Bronchus fibroblast of lung (primary cell): ENCODE data around the gene OR1E2. TPM values are rescaled to one million over a fixed set of nuclear protein-coding genes. Genes with fewer than 3 reads are reported as not detected.

Experiments used
- total RNA-seq: library from RNA; depleted of rRNA; stranded (reverse); fragments of >200 nt; gene quantifications from 2 replicates; pipeline ENCODE4 v1.2.3, GENCODE V29; 2015

OR1E2 gene, protein sequence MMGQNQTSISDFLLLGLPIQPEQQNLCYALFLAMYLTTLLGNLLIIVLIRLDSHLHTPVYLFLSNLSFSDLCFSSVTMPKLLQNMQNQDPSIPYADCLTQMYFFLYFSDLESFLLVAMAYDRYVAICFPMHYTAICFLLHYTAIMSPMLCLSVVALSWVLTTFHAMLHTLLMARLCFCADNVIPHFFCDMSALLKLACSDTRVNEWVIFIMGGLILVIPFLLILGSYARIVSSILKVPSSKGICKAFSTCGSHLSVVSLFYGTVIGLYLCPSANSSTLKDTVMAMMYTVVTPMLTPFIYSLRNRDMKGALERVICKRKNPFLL
- not detected in 2 replicates for total RNA-seq

DNA sequence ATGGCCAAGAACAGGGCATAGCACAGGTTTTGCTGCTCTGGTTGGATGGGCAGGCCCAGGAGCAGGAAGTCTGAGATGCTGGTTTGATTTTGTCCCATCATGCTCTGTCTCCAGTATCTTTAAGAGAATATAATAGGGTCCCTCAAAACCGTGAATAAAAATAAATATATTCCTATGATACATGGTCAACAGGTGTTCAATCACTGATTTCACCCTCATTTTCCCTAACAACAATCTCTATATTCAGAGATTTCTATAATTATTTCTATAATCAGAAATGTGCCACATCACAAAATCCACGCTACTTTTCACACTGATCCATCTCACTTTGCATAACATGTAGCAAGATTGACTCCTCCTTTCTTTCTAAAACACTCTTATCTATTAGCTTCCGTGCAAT is at the start of gene OR1E2:
TSS of gene OR1E2 (minus strand) at position 101 of the 400 bp plus-strand sequence. CDS start at position 101, 0 bp downstream.

DNA sequence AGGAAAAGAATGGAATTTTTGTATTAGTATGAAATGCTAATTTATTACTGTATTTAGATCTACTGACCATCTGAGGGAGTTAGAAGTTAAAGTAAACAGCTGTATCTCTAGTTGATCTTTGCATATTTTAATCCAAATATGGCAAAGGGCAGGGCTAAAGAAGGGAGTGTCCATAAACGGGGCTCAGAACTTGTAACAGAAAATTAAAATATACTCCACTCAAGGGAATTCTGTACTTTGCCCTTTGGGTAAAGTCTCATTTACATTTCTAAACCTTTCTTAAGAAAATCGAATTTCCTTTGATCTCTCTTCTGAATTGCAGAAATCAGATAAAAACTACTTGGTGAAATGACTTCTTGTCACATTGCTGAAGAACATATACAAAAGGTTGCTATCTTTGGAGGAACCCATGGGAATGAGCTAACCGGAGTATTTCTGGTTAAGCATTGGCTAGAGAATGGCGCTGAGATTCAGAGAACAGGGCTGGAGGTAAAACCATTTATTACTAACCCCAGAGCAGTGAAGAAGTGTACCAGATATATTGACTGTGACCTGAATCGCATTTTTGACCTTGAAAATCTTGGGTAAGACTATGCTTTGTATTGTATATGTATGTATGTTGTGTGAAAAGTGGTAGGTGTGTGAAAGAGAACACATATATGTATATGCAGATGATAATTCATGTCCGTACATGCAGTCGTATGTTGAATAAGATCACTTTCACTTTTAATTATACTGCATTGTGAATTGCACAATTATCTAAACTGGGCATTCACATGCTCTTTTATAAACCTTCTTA is 42.4 kb upstream of the OR1E2 start, which contains the start of gene ASPA:
TSS of gene ASPA (plus strand) at position 186 of the 799 bp plus-strand sequence. CDS start at position 349, 163 bp downstream.

DNA sequence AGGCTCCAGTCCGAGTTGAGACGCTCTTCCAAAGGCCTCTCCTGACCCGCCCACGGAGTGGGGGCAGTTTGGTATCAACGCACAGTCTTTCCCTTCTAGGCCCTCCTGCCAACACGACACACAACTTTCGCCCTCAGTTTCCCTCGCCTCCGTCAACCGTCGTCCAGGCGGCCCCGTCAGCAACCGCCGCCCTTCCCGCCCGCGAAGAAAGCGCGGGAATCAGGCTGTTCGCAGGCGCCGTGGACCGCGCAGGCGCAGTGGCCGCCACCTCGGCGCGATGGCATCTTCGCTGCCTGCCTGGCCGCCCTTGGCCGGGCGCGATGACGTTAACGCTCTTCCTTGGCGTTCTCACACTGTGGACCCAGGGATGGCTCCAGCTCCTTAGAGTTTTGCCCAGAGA is 38.0 kb upstream of the OR1E2 start, which contains the start of gene SPATA22:
TSS of gene SPATA22 (minus strand) at position 221 of the 400 bp plus-strand sequence. CDS start 2,494 bp downstream, outside the sequence.

DNA sequence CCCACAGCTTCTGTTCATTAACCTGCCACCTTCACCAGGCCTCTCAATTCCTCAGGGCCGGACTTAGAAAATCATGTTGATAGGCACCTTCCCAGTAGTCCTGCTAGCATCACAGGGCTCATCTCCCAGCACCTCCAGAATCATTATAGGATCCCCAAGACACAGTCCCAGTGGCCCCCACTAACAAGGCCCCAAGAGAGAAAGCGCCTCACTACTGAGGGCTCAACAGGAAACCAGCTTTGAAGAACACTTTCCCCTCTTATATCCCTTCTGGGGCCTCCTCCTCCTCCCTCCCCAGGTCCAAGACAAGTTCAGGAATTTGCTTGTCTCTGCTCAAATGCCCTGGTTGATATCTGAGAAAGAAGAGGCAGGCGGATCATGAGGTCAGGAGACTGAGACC is 22.6 kb downstream of the OR1E2 start, which contains the start of gene OR3A3:
TSS of gene OR3A3 (plus strand) at position 301 of the 400 bp plus-strand sequence.

DNA sequence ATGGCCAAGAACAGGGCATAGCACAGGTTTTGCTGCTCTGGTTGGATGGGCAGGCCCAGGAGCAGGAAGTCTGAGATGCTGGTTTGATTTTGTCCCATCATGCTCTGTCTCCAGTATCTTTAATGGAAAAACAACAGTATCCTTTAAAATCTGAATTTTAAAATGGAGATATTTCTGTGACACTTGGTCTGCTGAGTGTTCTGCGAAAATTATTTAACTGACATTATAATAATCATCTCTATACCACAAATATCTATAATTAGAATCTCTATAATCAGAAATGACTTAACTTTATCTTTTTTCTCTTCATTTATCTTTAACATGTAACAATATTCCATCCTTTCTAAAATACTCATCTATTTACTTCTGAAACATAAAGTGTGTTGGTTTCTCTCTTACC is 35.3 kb downstream of the OR1E2 start, which contains the start of gene OR1E1:
TSS of gene OR1E1 (minus strand) at position 101 of the 400 bp plus-strand sequence. CDS start at position 101, 0 bp downstream.

GRCh38 chr17:3385869-3386816 is 47.5 kb downstream of the OR1E2 start, which contains the start of gene OR3A2:
TSS of gene OR3A2 (minus strand) at chr17:3386308.

Other genes starting within 250 kb of the OR1E2 start
- not detected in 2 replicates for gene OR1A2, start 236.3 kb downstream of the OR1E2 start, total RNA-seq
- gene OR1A1, start 226.2 kb downstream of the OR1E2 start, total RNA-seq, result not detected in 2 replicates
- gene OR3A1, start 135.5 kb downstream of the OR1E2 start, total RNA-seq, result not detected in 2 replicates
- not detected in 2 replicates for gene OR3A2, start 47.5 kb downstream of the OR1E2 start, total RNA-seq
- not detected in 2 replicates for gene OR1E1, start 35.4 kb downstream of the OR1E2 start, total RNA-seq
- not detected in 2 replicates for gene OR3A3, start 22.5 kb downstream of the OR1E2 start, total RNA-seq
- not detected in 2 replicates for gene SPATA22, start 38.0 kb upstream of the OR1E2 start, total RNA-seq
- gene ASPA, start 42.2 kb upstream of the OR1E2 start, total RNA-seq, result under 0.01 TPM in 1 of 2 replicates, not detected in the other
- under 0.01 and 0.30 TPM in 2 replicates for gene TRPV3, start 124.0 kb upstream of the OR1E2 start, total RNA-seq
- 0.50 and 1.0 TPM in 2 replicates for gene TRPV1, start 175.6 kb upstream of the OR1E2 start, total RNA-seq
- gene SHPK, start 202.4 kb upstream of the OR1E2 start, total RNA-seq, result 17.3 and 17.5 TPM in 2 replicates
- gene CTNS, start 202.9 kb upstream of the OR1E2 start, total RNA-seq, result 18.7 and 19.9 TPM in 2 replicates
- gene TAX1BP3, start 234.7 kb upstream of the OR1E2 start, total RNA-seq, result 287 and 309 TPM in 2 replicates
- 35.3 and 43.9 TPM in 2 replicates for gene EMC6, start 235.0 kb upstream of the OR1E2 start, total RNA-seq